GM23338 (cell line): Measurements from ENCODE around the gene CRB2. TPM values are rescaled to one million over a fixed set of nuclear protein-coding genes. Genes with fewer than 3 reads are reported as not detected.
A peak's percentile ranks its signal among the peaks of the same experiment; 100 is the strongest.

ENCODE experiments used
- ATAC-seq: fragments of 200-7000 bp; cut with Tn5 transposase; 3 replicates; pipeline ENCODE4 v1.9.1; 2020
- DNase-seq: peaks from one replicate; pipeline ENCODE4 v3.0.0-alpha.2; 2015; ENCODE audit warnings: low spot score
- H2AFZ ChIP-seq: fragments of 200-600 bp; sonication (generic); 2 replicates; pipeline ENCODE4 v1.8.0; 2016; ENCODE audit warnings: antibody characterized with exemption, mild to moderate bottlenecking, moderate library complexity
- H3F3A ChIP-seq: fragments of 200-600 bp; sonication (generic); replicated peaks from 2 replicates; pipeline ENCODE4 v1.8.0; 2017; ENCODE audit warnings: antibody characterized with exemption, mixed run types, low read depth
- H3K27ac ChIP-seq: fragments of 200-600 bp; sonication (generic); 2 replicates; pipeline ENCODE4 v1.6.1; 2016; ENCODE audit warnings: low read depth
- H3K27me3 ChIP-seq: fragments of 200-600 bp; sonication (generic); 2 replicates; pipeline ENCODE4 v1.8.0; 2016; ENCODE audit warnings: mild to moderate bottlenecking, mixed run types, moderate library complexity; ENCODE audit not compliant: insufficient read depth
- H3K36me3 ChIP-seq: fragments of 200-600 bp; sonication (generic); 2 replicates; pipeline ENCODE4 v1.8.0; 2016; ENCODE audit warnings: mild to moderate bottlenecking; ENCODE audit not compliant: insufficient read depth
- H3K4me1 ChIP-seq: fragments of 200-600 bp; sonication (generic); 2 replicates; pipeline ENCODE4 v1.8.0; 2016; ENCODE audit warnings: mild to moderate bottlenecking, moderate library complexity; ENCODE audit not compliant: insufficient read depth
- H3K4me2 ChIP-seq: fragments of 200-600 bp; sonication (generic); 2 replicates; pipeline ENCODE4 v1.7.1; 2017; ENCODE audit warnings: mixed run types
- H3K4me3 ChIP-seq: fragments of 200-600 bp; sonication (generic); 2 replicates; pipeline ENCODE4 v1.6.1; 2016; ENCODE audit warnings: mixed run types
- H3K79me2 ChIP-seq: fragments of 200-600 bp; sonication (generic); replicated peaks from 2 replicates; pipeline ENCODE4 v1.8.0; 2017; ENCODE audit warnings: mild to moderate bottlenecking; ENCODE audit not compliant: insufficient read depth
- H3K9me2 ChIP-seq: fragments of 200-600 bp; sonication (generic); 2 replicates; pipeline ENCODE4 v1.8.0; 2017; ENCODE audit not compliant: insufficient read depth
- H4K20me1 ChIP-seq: fragments of 200-600 bp; sonication (generic); replicated peaks from 2 replicates; pipeline ENCODE4 v1.8.0; 2017; ENCODE audit warnings: mild to moderate bottlenecking; ENCODE audit not compliant: insufficient read depth
- H3K27ac Mint-ChIP-seq: 2 replicates; pipeline ENCODE4 v1.8.0; 2020; ENCODE audit warnings: inconsistent platforms, mild to moderate bottlenecking, moderate library complexity, mixed read lengths
- H3K27me3 Mint-ChIP-seq: 3 replicates; pipeline ENCODE4 v1.8.0; 2022; ENCODE audit warnings: low read depth, mild to moderate bottlenecking, moderate library complexity, mixed read lengths, inconsistent platforms; ENCODE audit not compliant: insufficient read depth, poor library complexity
- H3K36me3 Mint-ChIP-seq: 3 replicates; pipeline ENCODE4 v1.8.0; 2021; ENCODE audit warnings: low read depth, mild to moderate bottlenecking, inconsistent platforms, moderate library complexity, mixed read lengths
- H3K4me1 Mint-ChIP-seq: 3 replicates; pipeline ENCODE4 v1.8.0; 2020; ENCODE audit warnings: mild to moderate bottlenecking, inconsistent platforms, mixed read lengths
- H3K4me3 Mint-ChIP-seq: 3 replicates; pipeline ENCODE4 v1.8.0; 2021; ENCODE audit warnings: moderate library complexity, mild to moderate bottlenecking, inconsistent platforms, mixed read lengths
- H3K9me3 Mint-ChIP-seq: 3 replicates; pipeline ENCODE4 v1.8.0; 2020; ENCODE audit warnings: moderate library complexity, mild to moderate bottlenecking, inconsistent platforms, mixed read lengths
- NANOG ChIP-seq: IDR thresholded peaks from 2 replicates; pipeline ENCODE4 v1.6.1; 2016; ENCODE audit warnings: antibody characterized with exemption, borderline replicate concordance
- ZNF462 ChIP-seq: fragments of 250-450 bp; sonication (Bioruptor Pico); IDR thresholded peaks from 2 replicates; pipeline ENCODE4 v1.5.0; 2020; ENCODE audit warnings: mild to moderate bottlenecking, moderate library complexity
- polyA plus RNA-seq: library from polyadenylated mRNA; unstranded; fragments of >200 nt; fragmentation: Nextera tagmentation; extraction: Ambion mirVana; gene quantifications from 2 replicates; pipeline ENCODE4 v1.2.1, GENCODE V29; 2016
- total RNA-seq: library from RNA; depleted of rRNA; stranded (reverse); fragments of >200 nt; shearing (Covaris generic); gene quantifications from 2 replicates; pipeline ENCODE4 v1.2.3, GENCODE V29; 2014
- TF ChIP-seq, protein P1 (sequence below), 2 experiments: fragments of 200-600 bp in 1 of 2; sonication (generic) in 1 of 2; conservative IDR thresholded peaks; 2 replicates each; pipeline versions ENCODE4 v1.5.1 to v1.6.1; 2016 to 2017; ENCODE audit warnings: antibody characterized with exemption in 2 of 2, low read depth in 2 of 2, mild to moderate bottlenecking in 2 of 2, moderate library complexity in 1 of 2

The CRB2 gene
- total and polyA plus RNA-seq, 2 experiments from 2014 or later = 0.34 to 10.2 TPM

GRCh38 chr9:123417289-123418051 is 61.5 kb downstream of the CRB2 start:
- no peak for ATAC-seq
- Mint-ChIP-seq H3K9me3 (no peaks in the 10 kb centered on the region), H3K36me3 (no peaks in the 10 kb centered on the region), H3K27ac (no peak overlapping the region), H3K4me1 (peaks cover 41% of the 10 kb centered on the region), H3K4me3 (no peak overlapping the region), H3K27me3 (peaks cover 14% of the 10 kb centered on the region)
- Histone ChIP-seq H2AFZ (no peak overlapping the region), H3K27ac (no peak overlapping the region), H3K79me2 (no peaks in the 10 kb centered on the region), H3K4me2 (no peak overlapping the region), H4K20me1 (no peaks in the 10 kb centered on the region), H3K4me1 (peaks cover 27% of the 10 kb centered on the region), H3K9me2 (no peaks in the 10 kb centered on the region), H3K4me3 (no peak overlapping the region), H3K36me3 (no peaks in the 10 kb centered on the region), H3F3A (no peaks in the 10 kb centered on the region; the same call in 1 of the 2 replicates), H3K27me3 (no peaks in the 10 kb centered on the region)
- no peak for DNase-seq
- TF ChIP-seq NANOG = no peak
- TF ChIP-seq, protein P1, sequence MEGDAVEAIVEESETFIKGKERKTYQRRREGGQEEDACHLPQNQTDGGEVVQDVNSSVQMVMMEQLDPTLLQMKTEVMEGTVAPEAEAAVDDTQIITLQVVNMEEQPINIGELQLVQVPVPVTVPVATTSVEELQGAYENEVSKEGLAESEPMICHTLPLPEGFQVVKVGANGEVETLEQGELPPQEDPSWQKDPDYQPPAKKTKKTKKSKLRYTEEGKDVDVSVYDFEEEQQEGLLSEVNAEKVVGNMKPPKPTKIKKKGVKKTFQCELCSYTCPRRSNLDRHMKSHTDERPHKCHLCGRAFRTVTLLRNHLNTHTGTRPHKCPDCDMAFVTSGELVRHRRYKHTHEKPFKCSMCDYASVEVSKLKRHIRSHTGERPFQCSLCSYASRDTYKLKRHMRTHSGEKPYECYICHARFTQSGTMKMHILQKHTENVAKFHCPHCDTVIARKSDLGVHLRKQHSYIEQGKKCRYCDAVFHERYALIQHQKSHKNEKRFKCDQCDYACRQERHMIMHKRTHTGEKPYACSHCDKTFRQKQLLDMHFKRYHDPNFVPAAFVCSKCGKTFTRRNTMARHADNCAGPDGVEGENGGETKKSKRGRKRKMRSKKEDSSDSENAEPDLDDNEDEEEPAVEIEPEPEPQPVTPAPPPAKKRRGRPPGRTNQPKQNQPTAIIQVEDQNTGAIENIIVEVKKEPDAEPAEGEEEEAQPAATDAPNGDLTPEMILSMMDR (conservative IDR thresholded peaks at IDR 0.05; ENCODE audit: low read depth in 2 of 2) = peak; percentile 44 to 64
- no peak for TF ChIP-seq ZNF462 (CRISPR knock-in tag)
